ENCODE results near the gene NUP98.

- TF ChIP-seq CTCF (IDR thresholded peaks at IDR 0.05) (no peak), EZH2 (IDR thresholded peaks at IDR 0.05) (no peak), EZH2phosphoT487 (IDR thresholded peaks at IDR 0.05) (no peak)
These were observed 4.8 kb upstream of the NUP98 start for GRCh38 chr11:3802011-3802790.
